Thyroid gland (tissue), 4 donors: ENCODE measurements around the gene GEN1.

ENCODE experiments used
- CTCF ChIP-seq, 6 experiments: fragments of 200-600 bp in 3 of 6; fragments of 450-650 bp in 3 of 6; sonication (generic) in 3 of 6; IDR thresholded peaks; one replicate each; pipeline ENCODE4 v1.5.1; 2016 to 2019; ENCODE audit warnings: antibody characterized with exemption in 6 of 6, mild to moderate bottlenecking in 2 of 6, inconsistent platforms in 1 of 6, moderate library complexity in 1 of 6
- POLR2A ChIP-seq, 2 donors: fragments of 450-650 bp; IDR thresholded peaks; one replicate each; pipeline ENCODE4 v1.6.1; 2017; ENCODE audit warnings: antibody characterized with exemption in 2 of 2, mild to moderate bottlenecking in 2 of 2, moderate library complexity in 1 of 2

- no peak for TF ChIP-seq CTCF (IDR thresholded peaks at IDR 0.05)
- TF ChIP-seq POLR2A (IDR thresholded peaks at IDR 0.05), result no peak
Observed at GRCh38 chr2:17765398-17765797, 11.5 kb downstream of the GEN1 start.
